PC-3 (cell line): Measurements from ENCODE around the gene TRIM24. TPM values are rescaled to one million over a fixed set of nuclear protein-coding genes. Genes with fewer than 3 reads are reported as not detected.

Source experiments
- ATAC-seq: fragments of 200-7000 bp; cut with Tn5 transposase; 2 replicates; pipeline ENCODE4 v1.9.1; 2020; ENCODE audit warnings: mild to moderate bottlenecking, moderate library complexity
- BruUV-seq: library from RNA; stranded (reverse); fragments of 400-500 nt; replicated peaks from 2 replicates; lab custom pipeline; 2021; lab: Mats Ljungman, UMichigan
- CTCF ChIA-PET: fragments of 300-600 bp; sonication (Branson Sonifier 250); formaldehyde crosslinking; loops from one replicate; lab custom pipeline; 2022; ENCODE audit warnings: antibody characterized with exemption; lab: Charles Lee
- POLR2A ChIA-PET: fragments of 300-600 bp; sonication (Branson Sonifier 250); formaldehyde crosslinking; loops from one replicate; lab custom pipeline; 2022; ENCODE audit warnings: antibody characterized with exemption; ENCODE audit not compliant: unreplicated experiment; lab: Charles Lee
- DNase-seq: peaks from one replicate; pipeline ENCODE4 v3.0.0-alpha.2; 2015
- H2AFZ ChIP-seq: fragments of 300-600 bp; sonication (generic); 2 replicates; pipeline ENCODE4 v1.6.0; 2016; ENCODE audit warnings: antibody characterized with exemption, low read length
- H3F3A ChIP-seq: fragments of 300-600 bp; sonication (generic); one replicate; pipeline ENCODE4 v1.6.0; 2017; ENCODE audit warnings: antibody characterized with exemption, low read length, control low read depth, mild to moderate bottlenecking; ENCODE audit not compliant: unreplicated experiment
- H3K27ac ChIP-seq: fragments of 300-600 bp; sonication (generic); 2 replicates; pipeline ENCODE4 v1.5.1; 2016; ENCODE audit warnings: mild to moderate bottlenecking, low read length
- H3K27me3 ChIP-seq: fragments of 300-600 bp; sonication (generic); 2 replicates; pipeline ENCODE4 v1.6.1; 2016; ENCODE audit warnings: low read length, mixed read lengths
- H3K36me3 ChIP-seq: fragments of 300-600 bp; sonication (generic); 2 replicates; pipeline ENCODE4 v1.6.1; 2016; ENCODE audit warnings: low read depth, mixed run types, low read length, mixed read lengths
- H3K4me1 ChIP-seq: fragments of 300-600 bp; sonication (generic); 2 replicates; pipeline ENCODE4 v1.5.1; 2016; ENCODE audit warnings: low read length; ENCODE audit not compliant: insufficient read depth
- H3K4me2 ChIP-seq: fragments of 300-600 bp; sonication (generic); 2 replicates; pipeline ENCODE4 v1.6.0; 2016; ENCODE audit warnings: low read length
- H3K4me3 ChIP-seq: fragments of 300-600 bp; sonication (generic); 2 replicates; pipeline ENCODE4 v1.5.1; 2016; ENCODE audit warnings: mild to moderate bottlenecking, low read length, mixed read lengths
- H3K79me2 ChIP-seq: fragments of 300-600 bp; sonication (generic); 2 replicates; pipeline ENCODE4 v1.6.1; 2017; ENCODE audit warnings: low read length, mixed read lengths
- H3K9ac ChIP-seq: fragments of 300-600 bp; sonication (generic); 2 replicates; pipeline ENCODE4 v1.6.0; 2016; ENCODE audit warnings: mild to moderate bottlenecking, low read length
- H3K9me2 ChIP-seq: fragments of 300-600 bp; sonication (generic); replicated peaks from 2 replicates; pipeline ENCODE4 v1.6.1; 2016; ENCODE audit warnings: mixed run types, low read length, mixed read lengths
- H3K9me3 ChIP-seq: fragments of 300-600 bp; sonication (generic); 2 replicates; pipeline ENCODE4 v1.6.1; 2016; ENCODE audit warnings: low read length, mixed read lengths
- H4K20me1 ChIP-seq: fragments of 300-600 bp; sonication (generic); 2 replicates; pipeline ENCODE4 v1.6.1; 2016; ENCODE audit warnings: low read length, mixed read lengths
- EZH2 ChIP-seq: fragments of 300-600 bp; sonication (generic); IDR thresholded peaks from one replicate; pipeline ENCODE4 v1.6.1; 2017; ENCODE audit warnings: antibody characterized with exemption, mild to moderate bottlenecking, low read length; ENCODE audit not compliant: unreplicated experiment
- EZH2phosphoT487 ChIP-seq: fragments of 300-600 bp; sonication (generic); IDR thresholded peaks from 2 replicates; pipeline ENCODE4 v1.6.1; 2018; ENCODE audit warnings: mild to moderate bottlenecking, antibody characterized with exemption, low read length, borderline replicate concordance
- intact Hi-C: fragments of 100-400 bp; cut with micrococcal nuclease; formaldehyde crosslinking; loops from 2 replicates; pipeline ENCODE4 v1.9.0; 2023
- total RNA-seq: library from RNA; depleted of rRNA; stranded (reverse); fragments of >200 nt; gene quantifications from 2 replicates; pipeline ENCODE4 v1.2.3, GENCODE V29; 2014
- TF ChIP-seq, protein P1 (sequence below): fragments of 300-600 bp; sonication (generic); conservative IDR thresholded peaks from 2 replicates; pipeline ENCODE4 v1.5.1; 2017; ENCODE audit warnings: antibody characterized with exemption, low read depth, mild to moderate bottlenecking, low read length

TRIM24 gene
- total RNA-seq, 1 experiment from 2014 or later: 12.9 TPM

DNA sequence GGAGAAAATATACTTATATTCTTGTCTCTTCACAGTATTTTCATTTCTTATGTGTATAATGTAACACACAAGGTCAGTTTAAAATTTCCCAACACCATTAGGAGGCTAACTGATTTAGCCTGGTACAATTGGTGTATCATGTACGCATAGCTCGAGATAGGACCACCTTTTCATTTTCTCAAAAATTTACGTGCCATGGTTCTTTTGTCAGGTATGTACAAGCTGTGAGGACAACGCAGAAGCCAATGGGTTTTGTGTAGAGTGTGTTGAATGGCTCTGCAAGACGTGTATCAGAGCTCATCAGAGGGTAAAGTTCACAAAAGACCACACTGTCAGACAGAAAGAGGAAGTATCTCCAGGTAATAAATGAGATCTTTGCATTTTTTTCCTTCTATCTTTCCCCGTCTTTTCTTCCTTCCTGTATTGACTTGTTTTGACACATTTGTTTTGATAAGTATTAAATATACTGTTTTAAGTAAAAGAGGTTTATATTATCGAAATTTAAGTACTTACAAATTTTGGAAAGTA, 55.0 kb downstream of the TRIM24 start:
- CTCF ChIA-PET: no interaction called here

DNA sequence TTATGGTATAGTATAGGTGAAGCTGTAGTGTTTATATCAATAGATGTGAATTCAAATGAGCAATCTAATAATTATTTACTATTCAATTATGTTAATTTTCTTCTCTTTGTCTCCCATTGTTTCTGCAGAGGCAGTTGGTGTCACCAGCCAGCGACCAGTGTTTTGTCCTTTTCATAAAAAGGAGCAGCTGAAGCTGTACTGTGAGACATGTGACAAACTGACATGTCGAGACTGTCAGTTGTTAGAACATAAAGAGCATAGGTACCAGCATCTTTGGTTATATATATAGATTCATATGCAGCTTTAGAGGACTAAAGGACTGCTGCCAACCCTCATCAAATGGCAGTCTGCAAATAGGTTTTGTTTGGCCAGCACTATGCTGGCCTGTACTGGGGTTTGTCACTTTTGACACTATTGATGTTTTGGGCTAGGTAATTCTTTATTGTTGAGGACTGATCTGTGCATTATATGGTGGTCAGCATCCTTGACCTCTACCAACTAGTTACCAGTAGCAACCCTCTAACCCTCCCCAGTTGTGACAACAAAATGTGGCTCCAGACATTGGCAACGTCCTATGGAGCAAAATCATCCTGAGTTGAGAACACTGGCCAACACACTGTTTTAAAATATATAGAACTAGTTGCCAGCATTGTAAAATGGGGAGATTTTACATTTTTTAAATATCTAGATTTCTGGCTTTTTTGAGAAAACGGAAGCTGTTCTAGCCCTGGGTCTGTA, 59.2 kb downstream of the TRIM24 start:
- Histone ChIP-seq H3F3A (no peaks in the 10 kb centered on the region), H3K36me3 (peaks cover 37% of the 10 kb centered on the region), H3K9me3 (no peaks in the 10 kb centered on the region), H3K4me2 (no peak overlapping the region), H3K9me2 (no peaks in the 10 kb centered on the region), H3K79me2 (no peaks in the 10 kb centered on the region), H3K27ac (no peak overlapping the region), H3K4me3 (no peak overlapping the region), H2AFZ (no peak overlapping the region), H3K27me3 (no peaks in the 10 kb centered on the region), H4K20me1 (no peaks in the 10 kb centered on the region), H3K4me1 (no peaks in the 10 kb centered on the region), H3K9ac (no peak overlapping the region)
- intact Hi-C loops: no loop called here
- TF ChIP-seq EZH2phosphoT487: no peak
- no peak for TF ChIP-seq EZH2
- TF ChIP-seq, protein P1, sequence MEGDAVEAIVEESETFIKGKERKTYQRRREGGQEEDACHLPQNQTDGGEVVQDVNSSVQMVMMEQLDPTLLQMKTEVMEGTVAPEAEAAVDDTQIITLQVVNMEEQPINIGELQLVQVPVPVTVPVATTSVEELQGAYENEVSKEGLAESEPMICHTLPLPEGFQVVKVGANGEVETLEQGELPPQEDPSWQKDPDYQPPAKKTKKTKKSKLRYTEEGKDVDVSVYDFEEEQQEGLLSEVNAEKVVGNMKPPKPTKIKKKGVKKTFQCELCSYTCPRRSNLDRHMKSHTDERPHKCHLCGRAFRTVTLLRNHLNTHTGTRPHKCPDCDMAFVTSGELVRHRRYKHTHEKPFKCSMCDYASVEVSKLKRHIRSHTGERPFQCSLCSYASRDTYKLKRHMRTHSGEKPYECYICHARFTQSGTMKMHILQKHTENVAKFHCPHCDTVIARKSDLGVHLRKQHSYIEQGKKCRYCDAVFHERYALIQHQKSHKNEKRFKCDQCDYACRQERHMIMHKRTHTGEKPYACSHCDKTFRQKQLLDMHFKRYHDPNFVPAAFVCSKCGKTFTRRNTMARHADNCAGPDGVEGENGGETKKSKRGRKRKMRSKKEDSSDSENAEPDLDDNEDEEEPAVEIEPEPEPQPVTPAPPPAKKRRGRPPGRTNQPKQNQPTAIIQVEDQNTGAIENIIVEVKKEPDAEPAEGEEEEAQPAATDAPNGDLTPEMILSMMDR: no peak
- DNase-seq: no peak
- ATAC-seq: no peak
- ChIA-PET POLR2A (interaction anchor here (0.6 kb wide), 1 partner anchor 401 kb away, joined by 4 read pairs; no protein-coding TSS in a partner anchor), CTCF (no interaction called here)
- no TSS peak for BruUV-seq

More for the DNA sequence above, 55.0 kb downstream of the TRIM24 start:
- no peak for TF ChIP-seq EZH2
- TF ChIP-seq, protein P1: no peak
- no peak for TF ChIP-seq EZH2phosphoT487
- H3K4me3 ChIP-seq: no peak overlapping the region
- DNase-seq (no peak), ATAC-seq (no peak)
- no peaks in the 10 kb centered on the region for H3K4me1 ChIP-seq
- BruUV-seq: no TSS peak
- no peaks in the 10 kb centered on the region for H3K27me3 ChIP-seq
- no peak overlapping the region for H2AFZ ChIP-seq
- no peak overlapping the region for H3K4me2 ChIP-seq
- H3F3A ChIP-seq: no peaks in the 10 kb centered on the region
- no peaks in the 10 kb centered on the region for H3K9me2 ChIP-seq
- H3K36me3 ChIP-seq: peaks cover 17% of the 10 kb centered on the region
- POLR2A ChIA-PET: no interaction called here
- no peaks in the 10 kb centered on the region for H3K9me3 ChIP-seq
- intact Hi-C loops: no loop called here
- no peaks in the 10 kb centered on the region for H3K79me2 ChIP-seq
- H3K27ac ChIP-seq: no peak overlapping the region
- H4K20me1 ChIP-seq: no peaks in the 10 kb centered on the region
- H3K9ac ChIP-seq: no peak overlapping the region

DNA sequence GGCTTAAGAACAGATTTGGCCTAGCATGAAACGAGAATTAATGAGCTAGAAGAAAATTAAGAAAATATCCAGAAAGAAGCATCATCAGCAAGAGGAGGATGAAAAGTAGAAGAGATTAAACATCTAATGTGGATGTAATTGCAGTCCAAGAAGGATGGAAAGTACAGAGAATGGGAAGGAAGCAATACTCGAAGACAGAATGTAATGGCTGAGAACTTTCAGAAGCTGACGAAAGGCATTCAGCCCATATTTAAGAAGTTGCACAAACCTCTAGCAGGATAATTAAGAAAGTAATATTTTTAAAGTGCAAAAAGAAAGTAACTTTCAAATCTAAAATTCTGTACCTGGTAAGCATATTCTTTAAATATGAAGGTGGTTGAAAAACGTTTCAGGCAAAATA, 60.7 kb downstream of the TRIM24 start:
- Histone ChIP-seq H3K4me1 (no peaks in the 10 kb centered on the region), H3K9me2 (no peaks in the 10 kb centered on the region), H3K79me2 (no peaks in the 10 kb centered on the region), H3K9me3 (peaks cover 4% of the 10 kb centered on the region; the same call in 1 of the 2 replicates), H2AFZ (no peak overlapping the region), H3K36me3 (peaks cover 47% of the 10 kb centered on the region), H3K4me3 (no peak overlapping the region), H3F3A (no peaks in the 10 kb centered on the region), H4K20me1 (no peaks in the 10 kb centered on the region), H3K9ac (no peak overlapping the region), H3K27me3 (no peaks in the 10 kb centered on the region), H3K4me2 (no peak overlapping the region), H3K27ac (no peak overlapping the region)
- intact Hi-C loops: no loop called here
- ChIA-PET CTCF (no interaction called here), POLR2A (no interaction called here)
- BruUV-seq: no TSS peak
- ATAC-seq: no peak
- TF ChIP-seq EZH2: no peak
- no peak for DNase-seq
